Measurements from ENCODE around the gene TNNI3K.

Gene TNNI3K

GRCh38 chr1:74235153-74235552 lies at the start of gene TNNI3K:
Gene TNNI3K (plus strand): TSS chr1:74235387. CDS start chr1:74235452, 65 bp downstream.
- H3K36me3 ChIP-seq = no peaks in the 10 kb centered on the region
- no peak for TF ChIP-seq CTCF (IDR thresholded peaks at IDR 0.05; ENCODE audit: low read depth, low read length)
- no peaks in the 10 kb centered on the region for H3K27me3 ChIP-seq (ENCODE audit: insufficient read depth, low read depth, severe bottlenecking)
- no peak within 1 kb of the TSS for H3K27ac ChIP-seq
- no peak for DNase-seq
- H3K4me3 ChIP-seq (ENCODE audit: low read depth, low read length) = no peak within 1 kb of the TSS
- H3K9me3 ChIP-seq (ENCODE audit: severe bottlenecking) = no peaks in the 10 kb centered on the region

- Histone ChIP-seq H3K27me3 (ENCODE audit: insufficient read depth, low read depth, severe bottlenecking) (no peaks in the 10 kb centered on the region), H3K36me3 (no peaks in the 10 kb centered on the region), H3K9me3 (ENCODE audit: severe bottlenecking) (no peaks in the 10 kb centered on the region), H3K4me3 (ENCODE audit: low read depth, low read length) (no peak overlapping the region), H3K27ac (no peak overlapping the region)
- TF ChIP-seq CTCF (IDR thresholded peaks at IDR 0.05; ENCODE audit: low read depth, low read length) = no peak
- DNase-seq = no peak
Observed at GRCh38 chr1:74193908-74194307, 41.3 kb upstream of the TNNI3K start.

- DNase-seq = no peak
- no peaks in the 10 kb centered on the region; the same call in 1 of the 2 replicates for H3K36me3 ChIP-seq
Observed at GRCh38 chr1:74195339-74195738, 39.8 kb upstream of the TNNI3K start.

GRCh38 chr1:74197255-74197654 lies 37.9 kb upstream of the TNNI3K start:
- Histone ChIP-seq H3K9me3 (ENCODE audit: severe bottlenecking) (no peaks in the 10 kb centered on the region), H3K4me3 (ENCODE audit: low read depth, low read length) (no peak overlapping the region), H3K27ac (peak overlapping the region; percentile 69), H3K36me3 (peaks cover 6% of the 10 kb centered on the region), H3K27me3 (ENCODE audit: insufficient read depth, low read depth, severe bottlenecking) (no peaks in the 10 kb centered on the region)
- no peak for TF ChIP-seq CTCF (IDR thresholded peaks at IDR 0.05; ENCODE audit: low read depth, low read length)
- no peak for DNase-seq

More at GRCh38 chr1:74195339-74195738, 39.8 kb upstream of the TNNI3K start:
- Histone ChIP-seq H3K9me3 (ENCODE audit: severe bottlenecking) (no peaks in the 10 kb centered on the region), H3K27me3 (ENCODE audit: insufficient read depth, low read depth, severe bottlenecking) (no peaks in the 10 kb centered on the region), H3K27ac (no peak overlapping the region), H3K4me3 (ENCODE audit: low read depth, low read length) (no peak overlapping the region)
- TF ChIP-seq CTCF (IDR thresholded peaks at IDR 0.05; ENCODE audit: low read depth, low read length) = no peak

GRCh38 chr1:74197657-74198552 lies 37.3 kb upstream of the TNNI3K start, which contains the start of the genes FPGT and LRRIQ3:
Gene FPGT (plus strand): TSS chr1:74198242. CDS start chr1:74198279, 37 bp downstream.
Gene LRRIQ3 (minus strand): TSS chr1:74198176. CDS start chr1:74183684, 14,492 bp downstream.
- Histone ChIP-seq H3K27me3 (ENCODE audit: insufficient read depth, low read depth, severe bottlenecking) (no peaks in the 10 kb centered on the region), H3K4me3 (ENCODE audit: low read depth, low read length) (peak within 1 kb of the TSS; percentile 78), H3K27ac (peak within 1 kb of the TSS; percentile 69), H3K9me3 (ENCODE audit: severe bottlenecking) (no peaks in the 10 kb centered on the region), H3K36me3 (peaks cover 6% of the 10 kb centered on the region)
- peak; percentile 94 for DNase-seq
- TF ChIP-seq CTCF (IDR thresholded peaks at IDR 0.05; ENCODE audit: low read depth, low read length) = no peak

All from WERI-Rb-1 (cell line).